Liver (tissue), 9 donors: ENCODE data around the gene RHPN2. TPM values are rescaled to one million over a fixed set of nuclear protein-coding genes. Genes with fewer than 3 reads are reported as not detected.

ENCODE experiments used
- DNase-seq: peaks from one replicate; pipeline ENCODE4 v3.0.0-alpha.2; 2017; ENCODE audit warnings: low spot score
- H3K27ac ChIP-seq, 2 donors: one replicate each; pipeline ENCODE4 v1.7.0; 2013; ENCODE audit warnings: inconsistent platforms in 2 of 2, low read length in 2 of 2, control low read depth in 1 of 2, low read depth in 1 of 2, mild to moderate bottlenecking in 1 of 2
- H3K27me3 ChIP-seq, 4 donors: one replicate each; pipeline versions ENCODE4 v1.6.1 to v1.7.0; 2013; ENCODE audit warnings: low read length in 3 of 4, inconsistent platforms in 1 of 4, mild to moderate bottlenecking in 1 of 4, moderate library complexity in 1 of 4; ENCODE audit not compliant: control insufficient read depth in 4 of 4, insufficient read depth in 4 of 4
- H3K36me3 ChIP-seq, 4 donors: one replicate each; pipeline versions ENCODE4 v1.6.1 to v1.7.0; 2013; ENCODE audit warnings: low read length in 3 of 4, mild to moderate bottlenecking in 3 of 4, low read depth in 1 of 4, moderate library complexity in 1 of 4; ENCODE audit not compliant: control insufficient read depth in 4 of 4, insufficient read depth in 3 of 4
- H3K4me1 ChIP-seq, 4 donors: one replicate each; pipeline versions ENCODE4 v1.6.1 to v1.7.0; 2013; ENCODE audit warnings: low read length in 3 of 4, mild to moderate bottlenecking in 3 of 4, moderate library complexity in 1 of 4; ENCODE audit not compliant: control insufficient read depth in 4 of 4, insufficient read depth in 4 of 4
- H3K4me3 ChIP-seq, 3 donors: one replicate each; pipeline versions ENCODE4 v1.6.1 to v1.7.0; 2013; ENCODE audit warnings: low read length in 3 of 3, control low read depth in 1 of 3, low read depth in 1 of 3, mild to moderate bottlenecking in 1 of 3
- H3K9ac ChIP-seq, 2 donors: one replicate each; pipeline ENCODE4 v1.7.0; 2013; ENCODE audit warnings: low read length in 2 of 2, mild to moderate bottlenecking in 2 of 2, moderate library complexity in 2 of 2, control low read depth in 1 of 2, low read depth in 1 of 2
- H3K9me3 ChIP-seq, 4 donors: one replicate each; pipeline versions ENCODE4 v1.6.1 to v1.7.0; 2013; ENCODE audit warnings: low read length in 3 of 4; ENCODE audit not compliant: control insufficient read depth in 4 of 4
- ATF3 ChIP-seq: IDR thresholded peaks from 2 replicates; pipeline ENCODE4 v1.6.1; 2016; ENCODE audit warnings: antibody characterized with exemption
- CTCF ChIP-seq: fragments of 150-350 bp; IDR thresholded peaks from 2 replicates; pipeline ENCODE4 v1.5.1; 2017; ENCODE audit warnings: improper control_type of control experiment, low read depth, low read length; ENCODE audit not compliant: missing input control
- EGR1 ChIP-seq, 2 donors: IDR thresholded peaks; 2 replicates each; pipeline ENCODE4 v1.6.1; 2016 to 2018; ENCODE audit warnings: antibody characterized with exemption in 2 of 2, low read depth in 2 of 2
- FOXA1 ChIP-seq: IDR thresholded peaks from 2 replicates; pipeline ENCODE4 v1.6.1; 2016; ENCODE audit warnings: antibody characterized with exemption
- FOXA2 ChIP-seq: IDR thresholded peaks from 2 replicates; pipeline ENCODE4 v1.6.1; 2016; ENCODE audit warnings: antibody characterized with exemption
- GABPA ChIP-seq, 2 donors: IDR thresholded peaks in 1 of 2; conservative IDR thresholded peaks in 1 of 2; 2 replicates each; pipeline ENCODE4 v1.6.1; 2016; ENCODE audit warnings: antibody characterized with exemption in 2 of 2, mild to moderate bottlenecking in 1 of 2, moderate library complexity in 1 of 2
- HNF4A ChIP-seq, 2 donors: conservative IDR thresholded peaks; 2 replicates each; pipeline ENCODE4 v1.6.1; 2016; ENCODE audit warnings: antibody characterized with exemption in 2 of 2, mild to moderate bottlenecking in 2 of 2
- HNF4G ChIP-seq: IDR thresholded peaks from 2 replicates; pipeline ENCODE4 v1.6.1; 2016; ENCODE audit warnings: antibody characterized with exemption
- JUND ChIP-seq, 2 donors: IDR thresholded peaks; 2 replicates each; pipeline ENCODE4 v1.6.1; 2016; ENCODE audit warnings: antibody characterized with exemption in 2 of 2
- MAX ChIP-seq: IDR thresholded peaks from 2 replicates; pipeline ENCODE4 v1.6.1; 2016; ENCODE audit warnings: antibody characterized with exemption
- NR2F2 ChIP-seq: IDR thresholded peaks from 2 replicates; pipeline ENCODE4 v1.6.1; 2016; ENCODE audit warnings: antibody characterized with exemption
- RAD21 ChIP-seq, 2 donors: IDR thresholded peaks; 2 replicates each; pipeline ENCODE4 v1.6.1; 2016; ENCODE audit warnings: antibody characterized with exemption in 2 of 2, mild to moderate bottlenecking in 2 of 2
- REST ChIP-seq: IDR thresholded peaks from 2 replicates; pipeline ENCODE4 v1.6.1; 2016; ENCODE audit warnings: antibody characterized with exemption, mild to moderate bottlenecking
- RXRA ChIP-seq, 2 donors: IDR thresholded peaks; 2 replicates each; pipeline ENCODE4 v1.6.1; 2017 to 2018; ENCODE audit warnings: antibody characterized with exemption in 2 of 2, mild to moderate bottlenecking in 1 of 2
- SP1 ChIP-seq: IDR thresholded peaks from 2 replicates; pipeline ENCODE4 v1.6.1; 2018; ENCODE audit warnings: antibody characterized with exemption, mild to moderate bottlenecking
- TAF1 ChIP-seq: conservative IDR thresholded peaks from 2 replicates; pipeline ENCODE4 v1.6.1; 2016; ENCODE audit warnings: antibody characterized with exemption, mild to moderate bottlenecking
- YY1 ChIP-seq: IDR thresholded peaks from 2 replicates; pipeline ENCODE4 v1.6.1; 2016; ENCODE audit warnings: antibody characterized with exemption, mild to moderate bottlenecking
- ZBTB33 ChIP-seq: IDR thresholded peaks from 2 replicates; pipeline ENCODE4 v1.6.1; 2016; ENCODE audit warnings: antibody characterized with exemption
- WGBS: extraction: QIAGEN DNeasy Blood & Tissue Kit; methylation state at CpG from one replicate; pipeline ENCODE4 v1.1.7; 2013; 5-methylcytosine and 5-hydroxymethylcytosine counted together
- polyA plus RNA-seq, 2 donors: library from polyadenylated mRNA; stranded (reverse) in 1 of 2; unstranded in 1 of 2; fragments of 200-250 nt in 1 of 2; fragments of >200 nt in 1 of 2; fragmentation: Nextera tagmentation in 1 of 2; extraction: Ambion mirVana in 1 of 2; gene quantifications; one replicate each; pipeline versions ENCODE4 v1.2.1 to v1.2.3, GENCODE V29; 2013 to 2015
- total RNA-seq, 2 donors: library from RNA; depleted of rRNA; stranded (reverse); fragments of >200 nt; gene quantifications; one replicate each; pipeline ENCODE4 v1.2.3, GENCODE V29; 2014
- donor health status: healthy.
- donor health status: healthy.
- donor health status: healthy.
- donor health status: healthy.
- donor health status: healthy.

Gene RHPN2
- total and polyA plus RNA-seq, 4 donors: 7.6 to 31.5 (median 9.8) TPM

- Histone ChIP-seq H3K27ac (no peak overlapping the region), H3K9me3 (no peaks in the 10 kb centered on the region), H3K36me3 (peaks cover 0 to 6% (median 1%) of the 10 kb centered on the region in 4 donors), H3K27me3 (no peaks in the 10 kb centered on the region), H3K4me3 (no peak overlapping the region), H3K9ac (no peak overlapping the region), H3K4me1 (no peaks in the 10 kb centered on the region)
- TF ChIP-seq ATF3: no peak
- no peak for TF ChIP-seq CTCF
- TF ChIP-seq TAF1: no peak
- no peak for TF ChIP-seq JUND (IDR thresholded peaks at IDR 0.05)
- no peak for TF ChIP-seq SP1
- TF ChIP-seq MAX: no peak
- 97% methylated on average over 8 of the region's 8 CpGs for WGBS
- no peak for DNase-seq
Measured at GRCh38 chr19:32936065-32936464, 128.6 kb downstream of the RHPN2 start.

GRCh38 chr19:32935629-32936028, 129.1 kb downstream of the RHPN2 start:
- Histone ChIP-seq H3K4me3 (no peak overlapping the region), H3K36me3 (peaks cover 0 to 6% (median 2%) of the 10 kb centered on the region in 4 donors), H3K9me3 (no peaks in the 10 kb centered on the region), H3K9ac (no peak overlapping the region), H3K27ac (no peak overlapping the region), H3K27me3 (no peaks in the 10 kb centered on the region), H3K4me1 (no peaks in the 10 kb centered on the region)
- DNase-seq: no peak
- TF ChIP-seq SP1 (no peak), YY1 (no peak), EGR1 (IDR thresholded peaks at IDR 0.05; ENCODE audit: low read depth in 2 of 2) (no peak), GABPA (IDR thresholded peaks at IDR 0.05 in 1 of 2, conservative IDR thresholded peaks at IDR 0.05 in 1 of 2) (no peak), HNF4A (conservative IDR thresholded peaks at IDR 0.05) (no peak), REST (no peak), MAX (no peak), FOXA2 (no peak), RXRA (IDR thresholded peaks at IDR 0.05) (no peak), ATF3 (no peak), FOXA1 (no peak), RAD21 (IDR thresholded peaks at IDR 0.05) (no peak), ZBTB33 (no peak), HNF4G (no peak), JUND (IDR thresholded peaks at IDR 0.05) (no peak), NR2F2 (no peak), TAF1 (no peak)
- 98% methylated on average over 9 of the region's 9 CpGs for WGBS
